HepG2 (cell line): ENCODE data around the gene NEK8. TPM values are rescaled to one million over a fixed set of nuclear protein-coding genes. Genes with fewer than 3 reads are reported as not detected.

Experiments
- ATAC-seq: fragments of 200-7000 bp; cut with Tn5 transposase; 3 replicates; pipeline ENCODE4 v1.9.1; 2020; ENCODE audit warnings: mild to moderate bottlenecking, moderate library complexity
- BruUV-seq: library from RNA; stranded (reverse); fragments of 400-500 nt; replicated peaks from 2 replicates; lab custom pipeline; 2021; lab: Mats Ljungman, UMichigan
- CTCF ChIA-PET: fragments of 300-600 bp; formaldehyde crosslinking; extraction: SDS; loops from one replicate; lab custom pipeline; 2021; ENCODE audit warnings: low total read pairs, inconsistent platforms, low intra/inter-chr PET ratio; lab: Yijun Ruan, JAX
- POLR2A ChIA-PET: fragments of 350-600 bp; sonication (Branson Sonifier 250); formaldehyde crosslinking; loops from one replicate; lab custom pipeline; 2020; ENCODE audit warnings: antibody characterized with exemption, inconsistent platforms; lab: Yijun Ruan, JAX
- DNase-seq: peaks from one replicate; pipeline ENCODE4 v3.0.0-alpha.2; 2015; ENCODE audit warnings: low spot score
- FAIRE-seq: peaks from 3 replicates; lab custom pipeline; 2011; peaks lifted over from hg19 to GRCh38; lab: Jason Lieb, UNC
- H2AFZ ChIP-seq: one replicate; pipeline ENCODE4 v1.6.1; 2011; ENCODE audit warnings: low read length, inconsistent platforms
- H3K27ac ChIP-seq: fragments of 300-600 bp; 3 replicates; pipeline ENCODE4 v1.8.0; 2011; ENCODE audit warnings: mixed run types, mild to moderate bottlenecking, mixed read lengths, low read length, inconsistent platforms; ENCODE audit not compliant: insufficient read depth; ENCODE audit errors: extremely low read length
- H3K27me3 ChIP-seq, 2 experiments: fragments of 200-600 bp in 1 of 2; 2 replicates in 1 of 2; 3 replicates in 1 of 2; pipeline versions ENCODE4 v1.6.0 to v1.8.0; 2011; ENCODE audit warnings: low read length in 2 of 2, mild to moderate bottlenecking in 2 of 2, moderate library complexity in 2 of 2, inconsistent platforms in 1 of 2; ENCODE audit not compliant: insufficient read depth in 2 of 2, control insufficient read depth in 1 of 2
- H3K36me3 ChIP-seq, 2 experiments: fragments of 200-600 bp in 1 of 2; replicated peaks in 1 of 2; 2 replicates in 1 of 2; 3 replicates in 1 of 2; pipeline versions ENCODE4 v1.5.1 to v1.8.0; 2011; ENCODE audit warnings: low read length in 2 of 2, inconsistent platforms in 1 of 2; ENCODE audit not compliant: insufficient read depth in 2 of 2, control insufficient read depth in 1 of 2
- H3K4me1 ChIP-seq: 2 replicates; pipeline ENCODE4 v1.5.1; 2012; ENCODE audit warnings: low read length, inconsistent platforms; ENCODE audit not compliant: insufficient read depth
- H3K4me2 ChIP-seq: 2 replicates; pipeline ENCODE4 v1.6.0; 2011; ENCODE audit warnings: low read depth, low read length, inconsistent platforms
- H3K4me3 ChIP-seq, 3 experiments: fragments of 200-600 bp in 1 of 3; sonication (generic), shearing (Covaris generic) in 1 of 3; replicated peaks in 1 of 3; 2 replicates each; pipeline ENCODE4 v1.5.1; 2011 to 2016; ENCODE audit warnings: low read length in 3 of 3, inconsistent platforms in 2 of 3, low read depth in 2 of 3, mild to moderate bottlenecking in 2 of 3, control low read depth in 1 of 3, mixed read lengths in 1 of 3; ENCODE audit not compliant: insufficient read depth in 1 of 3
- H3K79me2 ChIP-seq: one replicate; pipeline ENCODE4 v1.6.1; 2011; ENCODE audit warnings: low read length, inconsistent platforms; ENCODE audit not compliant: insufficient read depth
- H3K9ac ChIP-seq: 2 replicates; pipeline ENCODE4 v1.6.0; 2011; ENCODE audit warnings: mild to moderate bottlenecking, low read depth, low read length, inconsistent platforms; ENCODE audit not compliant: insufficient read depth
- H3K9me3 ChIP-seq: 2 replicates; pipeline ENCODE4 v1.5.1; 2012; ENCODE audit warnings: mild to moderate bottlenecking, low read length
- H4K20me1 ChIP-seq: 2 replicates; pipeline ENCODE4 v1.6.0; 2011; ENCODE audit warnings: inconsistent platforms, mild to moderate bottlenecking, low read length, moderate library complexity; ENCODE audit not compliant: insufficient read depth
- ARID5B ChIP-seq: IDR thresholded peaks from 2 replicates; pipeline ENCODE4 v1.4.0; 2020; ENCODE audit warnings: mild to moderate bottlenecking, missing genetic modification reagents
- ARNT2 ChIP-seq: sonication (generic); formaldehyde crosslinking; IDR thresholded peaks from 2 replicates; pipeline ENCODE4 v1.8.0; 2022; ENCODE audit warnings: mild to moderate bottlenecking, low read depth, missing genetic modification reagents, moderate library complexity
- ARNTL ChIP-seq: sonication (generic); formaldehyde crosslinking; IDR thresholded peaks from 2 replicates; pipeline ENCODE4 v1.4.0; 2020; ENCODE audit warnings: mild to moderate bottlenecking, missing genetic modification reagents
- ELF4 ChIP-seq: sonication (generic); formaldehyde crosslinking; IDR thresholded peaks from 2 replicates; pipeline ENCODE4 v1.5.0; 2020; ENCODE audit warnings: missing genetic modification reagents, mild to moderate bottlenecking, moderate library complexity, borderline replicate concordance
- FOXP1 ChIP-seq, 2 experiments: fragments of 450-650 bp in 1 of 2; IDR thresholded peaks; 2 replicates each; pipeline ENCODE4 v1.6.1; 2017 to 2018; ENCODE audit warnings: antibody characterized with exemption in 1 of 2
- MXD3 ChIP-seq: IDR thresholded peaks from 2 replicates; pipeline ENCODE4 v1.6.1; 2016; ENCODE audit warnings: mild to moderate bottlenecking, missing biosample characterization, missing genetic modification reagents
- MYNN ChIP-seq: sonication (generic); formaldehyde crosslinking; IDR thresholded peaks from 2 replicates; pipeline ENCODE4 v1.4.0; 2020; ENCODE audit warnings: mild to moderate bottlenecking, low read depth, missing genetic modification reagents
- NONO ChIP-seq, 2 experiments: fragments of 450-650 bp in 1 of 2; sonication (generic) in 1 of 2; formaldehyde crosslinking in 1 of 2; IDR thresholded peaks in 1 of 2; conservative IDR thresholded peaks in 1 of 2; 2 replicates each; pipeline versions ENCODE4 v1.6.1 to v1.8.0; 2017 to 2022; ENCODE audit warnings: mild to moderate bottlenecking in 1 of 2, missing genetic modification reagents in 1 of 2, moderate library complexity in 1 of 2
- SMC3 ChIP-seq: IDR thresholded peaks from 2 replicates; pipeline ENCODE4 v1.6.1; 2011; ENCODE audit warnings: low read length, improper control_type of control experiment
- SP140L ChIP-seq: sonication (generic); formaldehyde crosslinking; IDR thresholded peaks from 2 replicates; pipeline ENCODE4 v1.4.0; 2020; ENCODE audit warnings: missing genetic modification reagents, borderline replicate concordance
- WIZ ChIP-seq: sonication (generic); formaldehyde crosslinking; IDR thresholded peaks from 2 replicates; pipeline ENCODE4 v1.5.1; 2020; ENCODE audit warnings: mild to moderate bottlenecking, missing genetic modification reagents
- ZBTB46 ChIP-seq: sonication (generic); formaldehyde crosslinking; IDR thresholded peaks from 2 replicates; pipeline ENCODE4 v1.4.0; 2020; ENCODE audit warnings: mild to moderate bottlenecking, missing genetic modification reagents, borderline replicate concordance
- ZFX ChIP-seq: sonication (generic); formaldehyde crosslinking; IDR thresholded peaks from 2 replicates; pipeline ENCODE4 v1.4.0; 2020; ENCODE audit warnings: mild to moderate bottlenecking, low read depth, missing genetic modification reagents, moderate library complexity
- ZFYVE20 ChIP-seq: sonication (generic); formaldehyde crosslinking; IDR thresholded peaks from 2 replicates; pipeline ENCODE4 v1.8.0; 2023; ENCODE audit warnings: low read depth, mild to moderate bottlenecking, moderate library complexity, missing genetic modification reagents, borderline replicate concordance
- ZMAT3 ChIP-seq: sonication (generic); formaldehyde crosslinking; conservative IDR thresholded peaks from 2 replicates; pipeline ENCODE4 v1.7.0; 2021; ENCODE audit warnings: missing genetic modification reagents
- ZNF251 ChIP-seq: sonication (generic); formaldehyde crosslinking; IDR thresholded peaks from 2 replicates; pipeline ENCODE4 v1.9.0; 2021; ENCODE audit warnings: mild to moderate bottlenecking, missing genetic modification reagents
- ZNF563 ChIP-seq: sonication (generic); formaldehyde crosslinking; IDR thresholded peaks from 2 replicates; pipeline ENCODE4 v1.8.0; 2022; ENCODE audit warnings: mild to moderate bottlenecking, moderate library complexity, missing genetic modification reagents
- WGBS: methylation state at CpG from one replicate; pipeline ENCODE4 v1.1.6; 2017; ENCODE audit warnings: low lambda C conversion rate; 5-methylcytosine and 5-hydroxymethylcytosine counted together
- in situ Hi-C: cut with HindIII; loops from 2 replicates; pipeline ENCODE4 v1.10.0; 2017; ENCODE audit warnings: low pct_unique_long_range_greater_than_20kb; ENCODE audit not compliant: extremely low pct_ligation_motif_present
- intact Hi-C: fragments of 100-400 bp; cut with micrococcal nuclease; formaldehyde crosslinking; loops from one replicate; pipeline ENCODE4 v1.10.0; 2022; ENCODE audit not compliant: unreplicated experiment
- polyA plus RNA-seq, 8 experiments: library from polyadenylated mRNA; depleted of rRNA in 3 of 8; stranded (reverse) in 7 of 8; unstranded in 1 of 8; fragments of >200 nt; fragmentation: Illumina TruSeq in 4 of 8; extraction: Trizol in 4 of 8; gene quantifications; 2 replicates each; pipeline versions ENCODE4 v1.2.1 to v1.2.3, GENCODE V29; 2011 to 2016; ENCODE audit warnings: low read depth in 4 of 8, missing spikeins in 1 of 8, mixed read lengths in 1 of 8; ENCODE audit not compliant: insufficient read depth in 1 of 8
- total RNA-seq, 5 experiments: library from RNA; depleted of rRNA; stranded (reverse); fragments of >200 nt; fragmentation: Illumina TruSeq; extraction: Trizol; gene quantifications; 2 replicates each; pipeline ENCODE4 v1.2.3, GENCODE V29; 2016; ENCODE audit warnings: low read depth in 1 of 5

The NEK8 gene
- total and polyA plus RNA-seq, 2 of the 13 experiments (the other 11 are each of a cell fraction or from before 2014, with no cell fraction given) = 5.8 to 13.5 TPM

GRCh38 chr17:28684963-28685362 lies 43.6 kb upstream of the NEK8 start (continued):
- peak; percentile 28; the same call in 1 of the 2 replicates for TF ChIP-seq ZFX (CRISPR knock-in tag)
- TF ChIP-seq ZNF563 (CRISPR knock-in tag) = no peak
- TF ChIP-seq ARID5B (CRISPR knock-in tag) = no peak
- TF ChIP-seq ZNF251 (CRISPR knock-in tag) = no peak

- WGBS = 97% methylated on average over 5 of the region's 5 CpGs
- H3K27ac ChIP-seq = no peak overlapping the region
- H2AFZ ChIP-seq = no peak overlapping the region
- ChIA-PET POLR2A (no interaction called here), CTCF (interaction anchor here (1.2 kb wide), 1 partner anchor 35 kb away, joined by 4 read pairs; the partner anchor contains the start of gene RPL23A)
- no peaks in the 10 kb centered on the region for H4K20me1 ChIP-seq
- H3K79me2 ChIP-seq = no peaks in the 10 kb centered on the region
- peaks cover 58 to 96% of the 10 kb centered on the region in 2 experiments for H3K36me3 ChIP-seq
- BruUV-seq = no TSS peak
- H3K9ac ChIP-seq = no peak overlapping the region
- in situ Hi-C loops (no loop called here), intact Hi-C loops (loop anchor here (2.0 kb wide), 2 partner anchors 41 to 65 kb away; partner anchors contain the start of gene TLCD1)
- no peak overlapping the region for H3K4me3 ChIP-seq
- FAIRE-seq (no peak), DNase-seq (no peak), ATAC-seq (no peak)
- H3K27me3 ChIP-seq = no peaks in the 10 kb centered on the region
- H3K4me1 ChIP-seq = 0 out of 2 replicates have a peak, but pooled peaks cover 7% of the 10 kb centered on the region
- no peak overlapping the region for H3K4me2 ChIP-seq
- no peaks in the 10 kb centered on the region for H3K9me3 ChIP-seq
- TF ChIP-seq MYNN (CRISPR knock-in tag) = no peak
- no peak for TF ChIP-seq MXD3 (CRISPR knock-in tag)
- no peak for TF ChIP-seq SMC3
- TF ChIP-seq FOXP1 (IDR thresholded peaks at IDR 0.05) = no peak
- TF ChIP-seq FOXP1 (CRISPR knock-in tag; IDR thresholded peaks at IDR 0.05) = no peak
- no peak for TF ChIP-seq ZFYVE20 (CRISPR knock-in tag)
- no peak for TF ChIP-seq WIZ
- TF ChIP-seq NONO (IDR thresholded peaks at IDR 0.05) = no peak
- TF ChIP-seq NONO (CRISPR knock-in tag; conservative IDR thresholded peaks at IDR 0.05) = no peak
- no peak for TF ChIP-seq ELF4
- TF ChIP-seq ZBTB46 (CRISPR knock-in tag) = no peak
- no peak for TF ChIP-seq ARNT2 (CRISPR knock-in tag)
- TF ChIP-seq SP140L (CRISPR knock-in tag) = no peak
- TF ChIP-seq ZMAT3 (CRISPR knock-in tag) = no peak
- no peak for TF ChIP-seq ARNTL
Observed at GRCh38 chr17:28685366-28685765, 43.2 kb upstream of the NEK8 start.
